NB4 (cell line): ENCODE results near the gene SPATA45.

Experiments used
- DNase-seq: peaks from one replicate; pipeline ENCODE4 v3.0.0; 2010; ENCODE audit warnings: low read depth
- H3K4me3 ChIP-seq: one replicate; pipeline ENCODE4 v1.5.1; 2011; ENCODE audit warnings: mild to moderate bottlenecking, low read depth, low read length, moderate library complexity
- CTCF ChIP-seq: IDR thresholded peaks from one replicate; pipeline ENCODE4 v1.5.1; 2012; ENCODE audit warnings: low read depth, low read length
- MYC ChIP-seq: IDR thresholded peaks from 2 replicates; pipeline ENCODE4 v1.6.1; 2011; ENCODE audit warnings: low read depth, low read length
- POLR2A ChIP-seq: IDR thresholded peaks from 2 replicates; pipeline ENCODE4 v1.6.1; 2011; ENCODE audit warnings: mild to moderate bottlenecking; ENCODE audit not compliant: insufficient read length; ENCODE audit errors: extremely low read depth
- TF ChIP-seq, protein P1 (sequence below): IDR thresholded peaks from 2 replicates; pipeline ENCODE4 v1.6.1; 2011; ENCODE audit warnings: low read depth, low read length

SPATA45 gene

DNA sequence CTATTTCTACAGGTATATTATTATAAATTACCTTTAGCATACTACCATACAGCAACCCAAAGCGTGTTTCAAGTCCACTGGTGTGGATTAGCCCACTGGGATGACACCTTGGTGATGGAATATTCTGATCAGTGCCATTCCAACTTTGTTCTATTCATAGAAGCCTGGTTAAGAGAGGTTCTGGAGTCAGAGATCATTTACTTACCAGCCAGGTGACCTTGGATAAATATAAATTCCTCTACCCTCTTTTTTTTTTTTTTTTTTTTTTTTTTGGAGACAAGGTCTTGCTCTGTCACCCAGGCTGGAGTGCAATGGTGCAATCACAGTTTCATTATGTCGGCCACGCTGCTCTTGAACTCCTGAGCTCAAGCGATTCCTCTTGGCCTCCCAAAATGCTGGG, at the start of gene SPATA45:
SPATA45 (minus strand) TSS at position 101 of the 400 bp plus-strand sequence. CDS start 11,500 bp downstream, outside the sequence.
- no peak for DNase-seq
- no peak for TF ChIP-seq CTCF
- TF ChIP-seq MYC, result no peak
- TF ChIP-seq POLR2A, result no peak
- TF ChIP-seq, protein P1, sequence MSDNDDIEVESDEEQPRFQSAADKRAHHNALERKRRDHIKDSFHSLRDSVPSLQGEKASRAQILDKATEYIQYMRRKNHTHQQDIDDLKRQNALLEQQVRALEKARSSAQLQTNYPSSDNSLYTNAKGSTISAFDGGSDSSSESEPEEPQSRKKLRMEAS, result no peak
- H3K4me3 ChIP-seq, result no peak within 1 kb of the TSS

DNA sequence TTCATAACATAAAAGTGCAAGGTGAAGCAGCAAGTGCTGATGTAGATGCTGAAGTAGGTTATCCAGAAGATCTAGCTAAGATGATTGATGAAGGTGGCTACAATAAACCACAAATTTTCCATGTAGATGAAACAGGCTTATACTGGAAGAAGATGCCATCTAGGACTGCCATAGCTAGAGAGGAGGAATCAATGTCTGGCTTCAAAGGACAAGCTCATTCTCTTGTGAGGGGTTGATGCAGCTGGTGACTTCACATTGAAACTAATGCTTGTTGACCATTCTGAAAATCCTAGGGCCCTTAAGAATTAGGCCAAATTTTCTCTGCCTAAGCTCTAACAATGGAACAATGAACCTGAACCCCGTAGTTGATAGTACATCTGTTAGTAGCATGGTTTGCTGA, 44.7 kb upstream of the SPATA45 start:
- no peak for DNase-seq
- no peak overlapping the region for H3K4me3 ChIP-seq
- TF ChIP-seq CTCF, result no peak
- no peak for TF ChIP-seq POLR2A
- no peak for TF ChIP-seq MYC
- TF ChIP-seq, protein P1, result no peak

GRCh38 chr1:212884592-212884991, 37.1 kb upstream of the SPATA45 start:
- no peak for DNase-seq
- TF ChIP-seq, protein P1, result no peak
- TF ChIP-seq CTCF (no peak), POLR2A (no peak), MYC (no peak)

GRCh38 chr1:212879947-212880690, 32.7 kb upstream of the SPATA45 start:
- DNase-seq, result no peak
- H3K4me3 ChIP-seq, result no peak overlapping the region
- TF ChIP-seq, protein P1, result no peak
- TF ChIP-seq CTCF, result no peak
- TF ChIP-seq POLR2A, result no peak
- TF ChIP-seq MYC, result no peak

More at GRCh38 chr1:212884592-212884991, 37.1 kb upstream of the SPATA45 start:
- H3K4me3 ChIP-seq, result no peak overlapping the region

- DNase-seq, result no peak
- TF ChIP-seq CTCF (no peak), MYC (no peak), POLR2A (no peak)
- TF ChIP-seq, protein P1, result no peak
- no peak overlapping the region for H3K4me3 ChIP-seq
Observed at GRCh38 chr1:212878418-212878817, 31.0 kb upstream of the SPATA45 start.
